ENCODE measurements around the gene CCL14. TPM values are rescaled to one million over a fixed set of nuclear protein-coding genes. Genes with fewer than 3 reads are reported as not detected.
"Not testable (repeated sequence)": the region's sequence is repeated elsewhere in the genome, so short reads cannot be mapped to it uniquely, and the experiment has no call there.

The CCL14 gene
- total RNA-seq, 1 experiment from 2014 or later = not detected

DNA sequence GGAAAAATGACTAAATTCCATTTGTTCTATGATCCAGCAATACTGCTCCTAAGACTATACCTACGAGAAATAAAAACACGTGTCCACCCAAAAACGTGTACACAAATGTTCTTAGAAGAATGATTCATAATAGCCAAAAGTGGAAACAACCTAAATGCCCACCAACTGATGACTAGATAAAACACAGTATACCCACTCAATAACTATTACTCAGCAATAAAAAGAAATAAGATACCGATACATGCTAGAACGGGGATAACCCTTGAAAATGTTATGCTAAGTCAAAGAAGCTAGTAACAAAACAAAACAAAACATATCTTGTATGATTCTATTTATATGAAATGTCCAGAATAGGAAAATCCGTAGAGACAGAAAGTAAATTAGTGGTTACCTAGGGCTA is 22.9 kb downstream of the CCL14 start:
- DNase-seq (ENCODE audit: low read depth) = no peak
- in situ Hi-C loops (cut with HindIII; ENCODE audit: low pct_unique_long_range_greater_than_20kb, low sequenced_read_pairs) = no loop called here

DNA sequence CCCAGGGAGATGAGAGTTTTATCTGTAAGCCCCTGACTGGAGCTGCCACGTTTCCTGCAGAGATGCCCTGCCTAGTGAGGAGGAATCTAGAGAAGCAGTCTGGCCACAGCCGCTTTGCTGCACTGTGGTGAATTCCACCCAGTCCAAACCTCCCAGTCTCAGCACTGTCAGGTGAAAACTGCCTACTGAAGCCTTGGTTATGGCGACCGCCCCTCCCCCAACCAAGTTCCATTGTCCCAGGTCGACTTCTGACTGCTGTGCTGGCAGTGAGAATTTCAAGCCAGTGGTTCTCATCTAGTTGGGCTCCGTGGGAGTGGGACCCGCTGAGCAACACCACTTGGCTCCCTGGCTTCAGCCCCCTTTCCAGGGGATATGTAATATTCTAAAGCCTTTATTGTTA is 32.8 kb downstream of the CCL14 start:
- DNase-seq (ENCODE audit: low read depth) = no peak
- in situ Hi-C loops (cut with HindIII; ENCODE audit: low pct_unique_long_range_greater_than_20kb, low sequenced_read_pairs) = no loop called here

DNA sequence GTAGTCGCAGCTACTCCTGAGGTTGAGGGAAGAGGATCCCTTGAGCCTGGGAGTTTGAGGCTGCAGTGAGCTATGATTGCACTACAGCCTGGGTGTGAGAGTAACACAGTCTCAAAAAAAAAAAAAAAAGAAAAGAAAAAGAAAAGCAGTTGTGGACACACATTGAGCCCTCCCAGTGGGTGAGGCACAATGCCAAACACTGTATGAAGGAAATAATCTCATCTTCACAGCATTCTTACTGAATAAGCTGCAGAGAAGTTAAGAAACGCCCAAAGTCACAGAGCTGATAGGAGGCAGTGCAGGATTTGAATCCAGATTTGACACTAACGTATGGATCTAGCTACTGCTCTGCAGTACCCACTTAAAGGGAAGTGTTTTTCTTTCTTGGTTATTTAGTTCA is 37.1 kb downstream of the CCL14 start:
- in situ Hi-C loops (cut with HindIII; ENCODE audit: low pct_unique_long_range_greater_than_20kb, low sequenced_read_pairs) = no loop called here
- DNase-seq (ENCODE audit: low read depth) = no peak

DNA sequence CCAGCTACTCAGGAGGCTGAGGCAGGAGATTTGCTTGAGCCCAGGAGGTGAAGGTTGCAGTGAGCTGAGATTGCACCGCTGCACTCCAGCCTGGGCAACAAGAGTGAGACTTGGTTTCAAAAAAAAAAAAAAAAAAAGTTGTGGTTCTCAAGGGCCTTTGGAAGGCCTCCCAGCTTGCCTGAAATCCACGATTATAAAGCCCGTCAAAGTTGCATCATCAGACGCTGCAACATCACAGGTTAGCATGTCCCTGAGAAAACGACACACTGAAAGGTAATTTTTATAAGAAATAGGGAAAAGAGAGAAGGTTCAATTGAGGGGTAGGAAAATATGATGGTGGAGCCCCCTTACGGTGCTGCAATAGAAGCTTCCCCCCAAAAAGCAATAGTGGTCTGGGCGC is 38.4 kb downstream of the CCL14 start:
- in situ Hi-C loops (cut with HindIII; ENCODE audit: low pct_unique_long_range_greater_than_20kb, low sequenced_read_pairs) = no loop called here
- DNase-seq (ENCODE audit: low read depth) = no peak

DNA sequence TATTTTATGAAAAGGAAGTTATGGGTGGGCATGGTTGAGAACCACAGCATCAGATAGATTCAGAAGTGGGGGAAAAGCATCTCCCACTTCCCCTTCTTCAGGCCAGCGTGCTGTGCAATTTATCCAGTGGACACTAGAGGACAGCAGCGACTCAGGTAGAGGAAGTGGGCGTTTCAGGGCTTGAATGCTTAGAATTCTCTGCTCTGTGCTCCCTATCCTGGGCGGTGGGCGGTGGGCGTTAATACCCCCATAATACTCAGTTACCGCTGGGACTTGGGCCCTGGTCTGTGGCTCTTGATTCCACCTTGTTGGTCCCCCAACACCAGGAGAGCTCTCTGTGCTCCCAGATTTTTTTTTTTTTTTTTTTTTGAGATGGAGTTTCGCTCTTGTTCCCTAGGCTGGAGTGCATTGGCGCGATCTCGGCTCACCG is 39.4 kb downstream of the CCL14 start:
- in situ Hi-C loops (cut with HindIII; ENCODE audit: low pct_unique_long_range_greater_than_20kb, low sequenced_read_pairs) = no loop called here
- DNase-seq (ENCODE audit: low read depth) = peak; percentile 68

DNA sequence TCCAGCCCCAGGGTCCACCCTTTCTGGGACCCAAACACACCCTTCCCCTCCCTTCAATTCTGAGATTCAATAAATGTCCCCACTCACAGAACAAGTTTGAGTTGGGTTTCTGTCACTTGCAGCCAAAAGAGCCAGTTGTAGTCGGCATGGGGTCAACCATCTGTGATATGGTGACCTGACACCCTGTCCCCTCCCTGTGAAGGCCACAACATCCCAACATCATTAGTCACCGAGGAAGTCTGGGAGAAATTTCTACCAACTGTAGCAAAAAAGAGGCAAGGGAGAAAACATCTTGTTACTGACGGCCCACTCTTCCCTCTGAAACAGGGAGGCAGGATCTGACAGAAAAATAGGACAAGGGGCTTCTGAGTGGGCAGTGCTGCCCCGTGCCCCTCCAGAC is 42.4 kb downstream of the CCL14 start:
- no peak for DNase-seq (ENCODE audit: low read depth)
- in situ Hi-C loops (cut with HindIII; ENCODE audit: low pct_unique_long_range_greater_than_20kb, low sequenced_read_pairs) = no loop called here

DNA sequence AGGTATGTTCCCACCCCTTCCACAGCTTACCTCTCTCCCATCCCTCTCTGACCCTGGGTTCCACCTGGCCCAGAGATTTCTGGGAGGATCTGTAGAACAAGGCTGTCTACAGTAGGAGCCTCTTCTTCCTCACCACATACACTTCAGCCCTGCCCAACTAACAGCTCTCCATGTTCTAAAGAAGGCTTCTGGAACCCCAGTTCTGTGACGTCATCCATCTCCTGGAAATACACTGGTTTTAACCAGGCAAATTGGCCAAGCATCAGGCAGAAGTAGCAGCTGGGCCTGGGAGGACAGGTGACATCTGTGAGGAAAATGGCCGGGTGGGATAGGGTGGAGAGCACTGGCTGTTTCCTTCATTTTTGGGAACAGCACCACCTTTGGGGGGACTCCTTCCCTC is 43.0 kb downstream of the CCL14 start, which contains the start of gene LYZL6:
LYZL6 (minus strand) TSS at position 177 of the 400 bp plus-strand sequence. CDS start 4,357 bp downstream, outside the sequence.
- DNase-seq (ENCODE audit: low read depth) = no peak
- in situ Hi-C loops (cut with HindIII; ENCODE audit: low pct_unique_long_range_greater_than_20kb, low sequenced_read_pairs) = no loop called here

DNA sequence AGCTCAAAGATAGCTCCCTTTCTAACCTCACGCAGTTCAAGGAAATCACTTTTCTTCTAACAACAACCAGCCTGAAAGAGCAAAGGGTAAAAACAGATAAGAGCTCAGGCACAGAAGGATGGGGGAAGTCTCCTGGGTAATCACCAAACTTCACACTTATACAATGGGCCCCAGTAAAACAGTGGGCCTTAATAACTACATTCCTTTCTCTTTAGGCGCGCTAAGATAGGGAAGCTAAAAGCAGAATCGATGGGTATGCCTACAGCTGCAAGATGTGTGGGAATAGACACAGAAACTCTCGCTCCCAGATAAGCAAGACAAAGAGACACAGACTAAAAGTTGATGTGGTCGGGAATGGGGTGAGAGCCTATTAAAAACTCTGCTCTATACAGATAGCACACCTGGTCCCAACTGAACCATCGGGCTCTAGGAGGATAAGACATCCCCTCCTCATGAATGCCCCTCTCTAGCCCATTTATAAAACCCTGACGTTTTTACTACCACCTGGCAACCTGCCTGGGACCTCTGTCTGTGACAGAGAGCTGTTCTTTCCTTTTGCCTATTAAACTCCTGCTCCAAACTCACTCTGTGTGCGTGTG is 43.8 kb downstream of the CCL14 start:
- in situ Hi-C loops (cut with HindIII; ENCODE audit: low pct_unique_long_range_greater_than_20kb, low sequenced_read_pairs) = no loop called here
- no peak for DNase-seq (ENCODE audit: low read depth)

DNA sequence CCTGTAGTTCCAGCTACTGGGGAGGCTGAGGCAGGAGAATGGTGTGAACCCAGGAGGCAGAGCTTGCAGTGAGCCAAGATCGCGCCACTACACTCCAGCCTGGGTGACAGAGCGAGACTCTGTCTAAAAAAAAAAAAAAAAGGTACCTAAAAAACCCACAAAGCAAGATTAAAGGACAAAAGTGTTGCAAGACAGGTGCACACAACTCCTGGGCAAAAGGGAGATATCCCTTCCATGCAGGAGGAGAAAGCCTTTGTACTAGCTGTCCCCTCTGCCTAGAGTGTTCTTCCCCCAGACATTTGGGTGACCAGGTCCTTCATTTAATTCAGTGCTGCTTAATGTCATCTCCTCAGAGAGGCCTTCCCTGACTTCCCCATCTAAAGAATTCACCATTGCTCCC is 48.0 kb downstream of the CCL14 start:
- in situ Hi-C loops (cut with HindIII; ENCODE audit: low pct_unique_long_range_greater_than_20kb, low sequenced_read_pairs); DNase-seq (ENCODE audit: low read depth): not testable (repeated sequence)

DNA sequence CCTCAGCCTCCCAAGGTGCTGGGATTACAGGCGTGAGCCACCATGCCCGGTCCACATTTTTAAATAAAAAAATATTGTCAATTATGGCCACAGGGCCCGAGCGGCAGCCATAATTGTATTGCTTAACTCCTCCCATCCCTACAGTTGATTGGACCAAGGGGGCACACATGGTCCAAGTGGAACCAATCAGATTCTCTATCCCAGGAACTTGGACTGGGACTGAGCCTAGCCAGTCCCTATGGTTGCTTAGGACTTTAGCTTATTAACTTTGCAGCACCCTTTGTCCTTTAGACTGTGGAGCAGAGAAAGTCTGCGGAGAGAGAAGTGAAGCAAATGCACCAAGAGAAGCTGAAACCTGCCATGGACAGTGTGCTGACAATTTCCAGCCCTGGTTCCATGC is 50.5 kb downstream of the CCL14 start:
- in situ Hi-C loops (cut with HindIII; ENCODE audit: low pct_unique_long_range_greater_than_20kb, low sequenced_read_pairs) = no loop called here
- DNase-seq (ENCODE audit: low read depth) = no peak

DNA sequence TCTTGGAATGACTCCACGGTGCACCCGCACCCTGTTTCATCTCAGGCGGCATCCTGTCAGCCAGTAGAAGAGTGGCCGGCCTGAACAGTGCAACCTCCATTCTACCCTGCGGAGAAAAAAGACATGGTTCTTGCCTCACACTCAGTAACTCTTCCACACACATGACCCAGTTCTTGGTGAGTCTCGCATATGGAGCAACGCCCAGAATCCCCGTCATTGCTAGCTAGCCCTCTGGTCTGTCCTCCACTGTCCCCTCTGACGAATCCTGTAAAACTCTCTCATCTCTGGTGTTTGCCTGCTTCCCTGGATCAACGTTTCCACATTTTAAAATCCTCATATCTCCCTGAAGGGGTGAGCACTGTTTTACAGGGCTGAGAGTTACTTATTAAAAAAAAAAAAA is 51.8 kb downstream of the CCL14 start:
- in situ Hi-C loops (cut with HindIII; ENCODE audit: low pct_unique_long_range_greater_than_20kb, low sequenced_read_pairs) = no loop called here
- no peak for DNase-seq (ENCODE audit: low read depth)

Other genes starting within 250 kb of the CCL14 start
- not detected in 2 replicates for gene GAS2L2, start 233.5 kb downstream of the CCL14 start, total RNA-seq (2014; rRNA removed; shearing (Covaris generic); ENCODE audit: low replicate concordance)
- gene C17orf50, start 225.8 kb downstream of the CCL14 start, total RNA-seq (2014; rRNA removed; shearing (Covaris generic); ENCODE audit: low replicate concordance) = not detected in 2 replicates
- 1.7 TPM in 1 of 2 replicates, not detected in the other for gene MMP28, start 191.1 kb downstream of the CCL14 start, total RNA-seq (2014; rRNA removed; shearing (Covaris generic); ENCODE audit: low replicate concordance)
- 4.9 and 7.7 TPM in 2 replicates for gene TAF15, start 177.2 kb downstream of the CCL14 start, total RNA-seq (2014; rRNA removed; shearing (Covaris generic); ENCODE audit: low replicate concordance)
- gene HEATR9, start 117.8 kb downstream of the CCL14 start, total RNA-seq (2014; rRNA removed; shearing (Covaris generic); ENCODE audit: low replicate concordance) = not detected in 2 replicates
- 16.0 and 21.5 TPM in 2 replicates for gene CCL5, start 106.4 kb downstream of the CCL14 start, total RNA-seq (2014; rRNA removed; shearing (Covaris generic); ENCODE audit: low replicate concordance)
- 12.8 and 13.7 TPM in 2 replicates for gene RDM1, start 56.0 kb downstream of the CCL14 start, total RNA-seq (2014; rRNA removed; shearing (Covaris generic); ENCODE audit: low replicate concordance)
- not detected in 2 replicates for gene LYZL6, start 43.0 kb downstream of the CCL14 start, total RNA-seq (2014; rRNA removed; shearing (Covaris generic); ENCODE audit: low replicate concordance)
- gene CCL16, start 5.2 kb downstream of the CCL14 start, total RNA-seq (2014; rRNA removed; shearing (Covaris generic); ENCODE audit: low replicate concordance) = not detected in 2 replicates
- gene CCL15, start 14.8 kb upstream of the CCL14 start, total RNA-seq (2014; rRNA removed; shearing (Covaris generic); ENCODE audit: low replicate concordance) = not detected in 2 replicates
- not detected in 2 replicates for gene CCL23, start 31.2 kb upstream of the CCL14 start, total RNA-seq (2014; rRNA removed; shearing (Covaris generic); ENCODE audit: low replicate concordance)
- not detected in 2 replicates for gene CCL18, start 77.5 kb upstream of the CCL14 start, total RNA-seq (2014; rRNA removed; shearing (Covaris generic); ENCODE audit: low replicate concordance)
- gene CCL3, start 103.4 kb upstream of the CCL14 start, total RNA-seq (2014; rRNA removed; shearing (Covaris generic); ENCODE audit: low replicate concordance) = not detected in 2 replicates
- not detected in 2 replicates for gene CCL4, start 117.1 kb upstream of the CCL14 start, total RNA-seq (2014; rRNA removed; shearing (Covaris generic); ENCODE audit: low replicate concordance)
- 0.95 TPM in 1 of 2 replicates, not detected in the other for gene TBC1D3B, start 189.9 kb upstream of the CCL14 start, total RNA-seq (2014; rRNA removed; shearing (Covaris generic); ENCODE audit: low replicate concordance)
- not detected in 2 replicates for gene CCL3L1, start 210.0 kb upstream of the CCL14 start, total RNA-seq (2014; rRNA removed; shearing (Covaris generic); ENCODE audit: low replicate concordance)
- gene CCL4L2, start 224.3 kb upstream of the CCL14 start, total RNA-seq (2014; rRNA removed; shearing (Covaris generic); ENCODE audit: low replicate concordance) = not detected in 2 replicates

All from Caki2 (cell line).